BLaER1 (cell line): ENCODE results near the gene MEST.
"Not testable (repeated sequence)": the region's sequence is repeated elsewhere in the genome, so short reads cannot be mapped to it uniquely, and the experiment has no call there.

Experiments used
- H3K27ac ChIP-seq: shearing (Covaris generic); formaldehyde crosslinking; 2 replicates; pipeline ENCODE4 v1.8.1; 2022
- H3K27me3 ChIP-seq: shearing (Covaris generic); formaldehyde crosslinking; 2 replicates; pipeline ENCODE4 v1.8.1; 2022
- H3K36me3 ChIP-seq: shearing (Covaris generic); formaldehyde crosslinking; 2 replicates; pipeline ENCODE4 v1.8.1; 2022
- H3K4me1 ChIP-seq: shearing (Covaris generic); formaldehyde crosslinking; 2 replicates; pipeline ENCODE4 v1.8.1; 2022
- H3K4me2 ChIP-seq: shearing (Covaris generic); formaldehyde crosslinking; 2 replicates; pipeline ENCODE4 v1.8.1; 2022
- H3K4me3 ChIP-seq: shearing (Covaris generic); formaldehyde crosslinking; 2 replicates; pipeline ENCODE4 v1.8.1; 2022
- H3K9ac ChIP-seq: shearing (Covaris generic); formaldehyde crosslinking; 2 replicates; pipeline ENCODE4 v1.8.1; 2022
- H3K9me3 ChIP-seq: shearing (Covaris generic); formaldehyde crosslinking; 2 replicates; pipeline ENCODE4 v1.8.1; 2022
- H4K20me1 ChIP-seq: shearing (Covaris generic); formaldehyde crosslinking; 2 replicates; pipeline ENCODE4 v1.8.1; 2022
- Cebpa-rat ChIP-seq: shearing (Covaris generic); IDR thresholded peaks from 2 replicates; pipeline ENCODE4 v1.8.1; 2022

Gene MEST

GRCh38 chr7:130491841-130492522 lies at the start of gene MEST:
Gene MEST (plus strand): TSS chr7:130492085. CDS start chr7:130492314, 229 bp downstream.
- no peak within 1 kb of the TSS for H3K27ac ChIP-seq
- no peaks in the 10 kb centered on the region for H3K4me1 ChIP-seq
- H3K9me3 ChIP-seq = peaks cover 41% of the 10 kb centered on the region
- H3K36me3 ChIP-seq = no peaks in the 10 kb centered on the region
- H3K4me3 ChIP-seq = peak within 1 kb of the TSS; percentile 33; the same call in 1 of the 2 replicates
- no peak for TF ChIP-seq Cebpa-rat
- no peak within 1 kb of the TSS for H3K9ac ChIP-seq
- H3K4me2 ChIP-seq = no peak within 1 kb of the TSS
- H4K20me1 ChIP-seq = no peaks in the 10 kb centered on the region
- H3K27me3 ChIP-seq = peaks cover 23% of the 10 kb centered on the region; the same call in 1 of the 2 replicates

- TF ChIP-seq Cebpa-rat = no peak
- no peak overlapping the region for H3K4me2 ChIP-seq
- no peak overlapping the region for H3K9ac ChIP-seq
These were observed 49.3 kb upstream of the MEST start for GRCh38 chr7:130442601-130443000.

GRCh38 chr7:130444234-130444633 lies 47.7 kb upstream of the MEST start:
- Histone ChIP-seq H3K4me1 (peaks cover 29% of the 10 kb centered on the region), H3K9me3 (peaks cover 28% of the 10 kb centered on the region; the same call in 1 of the 2 replicates), H3K27me3 (no peaks in the 10 kb centered on the region), H4K20me1 (no peaks in the 10 kb centered on the region), H3K9ac (no peak overlapping the region), H3K4me3 (no peak overlapping the region), H3K4me2 (no peak overlapping the region), H3K27ac (no peak overlapping the region), H3K36me3 (peaks cover 5% of the 10 kb centered on the region; the same call in 1 of the 2 replicates)
- no peak for TF ChIP-seq Cebpa-rat

More at GRCh38 chr7:130442601-130443000, 49.3 kb upstream of the MEST start:
- H3K36me3 ChIP-seq = peaks cover 12% of the 10 kb centered on the region; the same call in 1 of the 2 replicates
- no peak overlapping the region for H3K27ac ChIP-seq
- peaks cover 22% of the 10 kb centered on the region; the same call in 1 of the 2 replicates for H3K9me3 ChIP-seq
- peaks cover 29% of the 10 kb centered on the region for H3K4me1 ChIP-seq
- H4K20me1 ChIP-seq = no peaks in the 10 kb centered on the region
- no peaks in the 10 kb centered on the region for H3K27me3 ChIP-seq
- no peak overlapping the region for H3K4me3 ChIP-seq

- Histone ChIP-seq H3K9ac (no peak overlapping the region), H3K27ac (no peak overlapping the region)
- TF ChIP-seq Cebpa-rat = no peak
These were observed 47.0 kb upstream of the MEST start for GRCh38 chr7:130444751-130445407.

GRCh38 chr7:130446259-130446658 lies 45.6 kb upstream of the MEST start:
- Histone ChIP-seq H3K27me3 (no peaks in the 10 kb centered on the region), H3K9ac (no peak overlapping the region), H4K20me1 (no peaks in the 10 kb centered on the region), H3K4me1 (peaks cover 15% of the 10 kb centered on the region), H3K36me3 (no peaks in the 10 kb centered on the region), H3K4me2 (no peak overlapping the region), H3K4me3 (no peak overlapping the region), H3K9me3 (peaks cover 15% of the 10 kb centered on the region; the same call in 1 of the 2 replicates), H3K27ac (no peak overlapping the region)
- no peak for TF ChIP-seq Cebpa-rat

More at GRCh38 chr7:130444751-130445407, 47.0 kb upstream of the MEST start:
- Histone ChIP-seq H3K4me2 (no peak overlapping the region), H3K4me3 (no peak overlapping the region), H3K9me3 (peaks cover 22% of the 10 kb centered on the region; the same call in 1 of the 2 replicates), H4K20me1 (no peaks in the 10 kb centered on the region), H3K36me3 (no peaks in the 10 kb centered on the region), H3K27me3 (no peaks in the 10 kb centered on the region), H3K4me1 (peaks cover 22% of the 10 kb centered on the region)

- H3K27me3 ChIP-seq, H3K9ac ChIP-seq, H4K20me1 ChIP-seq, H3K9me3 ChIP-seq, H3K4me1 ChIP-seq, H3K4me3 ChIP-seq, H3K4me2 ChIP-seq, H3K27ac ChIP-seq, H3K36me3 ChIP-seq: not testable (repeated sequence)
These were observed 40.5 kb upstream of the MEST start for GRCh38 chr7:130451344-130451743.

GRCh38 chr7:130452951-130453350 lies 38.9 kb upstream of the MEST start:
- no peaks in the 10 kb centered on the region for H4K20me1 ChIP-seq
- H3K4me1 ChIP-seq = no peaks in the 10 kb centered on the region
- no peak overlapping the region for H3K9ac ChIP-seq
- TF ChIP-seq Cebpa-rat = no peak
- no peaks in the 10 kb centered on the region for H3K27me3 ChIP-seq
- H3K4me2 ChIP-seq = no peak overlapping the region
- no peak overlapping the region for H3K27ac ChIP-seq
- H3K9me3 ChIP-seq = peaks cover 2% of the 10 kb centered on the region; the same call in 1 of the 2 replicates
- no peaks in the 10 kb centered on the region for H3K36me3 ChIP-seq
- H3K4me3 ChIP-seq = no peak overlapping the region

GRCh38 chr7:130454959-130455358 lies 36.9 kb upstream of the MEST start:
- H4K20me1 ChIP-seq = no peaks in the 10 kb centered on the region
- H3K27ac ChIP-seq = no peak overlapping the region
- no peak for TF ChIP-seq Cebpa-rat
- peaks cover 11% of the 10 kb centered on the region for H3K9me3 ChIP-seq
- no peak overlapping the region for H3K4me3 ChIP-seq
- H3K4me1 ChIP-seq = no peaks in the 10 kb centered on the region
- H3K27me3 ChIP-seq = no peaks in the 10 kb centered on the region
- no peak overlapping the region for H3K9ac ChIP-seq
- no peak overlapping the region for H3K4me2 ChIP-seq
- no peaks in the 10 kb centered on the region for H3K36me3 ChIP-seq

GRCh38 chr7:130458257-130458656 lies 33.6 kb upstream of the MEST start:
- H4K20me1 ChIP-seq = no peaks in the 10 kb centered on the region
- TF ChIP-seq Cebpa-rat = no peak
- H3K9ac ChIP-seq = no peak overlapping the region
- H3K27ac ChIP-seq = no peak overlapping the region
- no peaks in the 10 kb centered on the region for H3K27me3 ChIP-seq
- no peaks in the 10 kb centered on the region for H3K4me1 ChIP-seq
- H3K9me3 ChIP-seq = peaks cover 11% of the 10 kb centered on the region
- no peak overlapping the region for H3K4me3 ChIP-seq
- peak overlapping the region; percentile 8; the same call in 1 of the 2 replicates for H3K4me2 ChIP-seq
- no peaks in the 10 kb centered on the region for H3K36me3 ChIP-seq

GRCh38 chr7:130461272-130461671 lies 30.6 kb upstream of the MEST start:
- no peak overlapping the region for H3K9ac ChIP-seq
- no peaks in the 10 kb centered on the region for H3K36me3 ChIP-seq
- TF ChIP-seq Cebpa-rat = no peak
- no peak overlapping the region for H3K27ac ChIP-seq
- H3K27me3 ChIP-seq = no peaks in the 10 kb centered on the region
- H3K4me1 ChIP-seq = no peaks in the 10 kb centered on the region
- H3K4me3 ChIP-seq = no peak overlapping the region
- H3K9me3 ChIP-seq = peaks cover 15% of the 10 kb centered on the region
- no peaks in the 10 kb centered on the region for H4K20me1 ChIP-seq
- no peak overlapping the region for H3K4me2 ChIP-seq
